ENCODE measurements around the gene SEC24B. TPM values are rescaled to one million over a fixed set of nuclear protein-coding genes. Genes with fewer than 3 reads are reported as not detected.
A peak's percentile ranks its signal among the peaks of the same experiment; 100 is the strongest.

SEC24B gene
- total RNA-seq, 1 donor from 2014 or later: 32.7 TPM

DNA sequence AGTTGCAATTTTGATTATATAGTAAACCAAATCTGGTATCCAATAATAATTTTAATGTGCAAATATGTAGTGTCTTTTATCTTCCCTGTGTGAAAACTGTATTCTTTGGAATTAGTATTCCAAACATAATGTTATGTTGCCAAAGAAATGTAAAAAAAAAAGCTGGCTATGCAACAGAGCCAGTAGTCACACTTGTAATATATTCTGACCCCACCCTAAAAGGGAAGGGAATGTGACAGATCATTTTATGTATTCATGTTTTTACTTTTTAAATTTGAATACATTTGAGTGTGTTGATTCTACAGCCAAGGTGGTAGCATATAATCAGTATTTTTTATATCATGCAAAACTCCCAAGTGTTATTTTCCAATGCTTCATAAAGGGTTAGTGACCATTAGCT is 98.6 kb downstream of the SEC24B start:
- Mint-ChIP-seq H3K27ac (ENCODE audit: unreplicated experiment) (no peak overlapping the region), H3K4me3 (ENCODE audit: unreplicated experiment) (no peak overlapping the region), H3K4me1 (ENCODE audit: low read depth) (no peaks in the 10 kb centered on the region), H3K36me3 (ENCODE audit: low read depth) (peaks cover 39% of the 10 kb centered on the region), H3K9me3 (ENCODE audit: low read depth) (peaks cover 2% of the 10 kb centered on the region), H3K27me3 (ENCODE audit: low read depth) (no peaks in the 10 kb centered on the region)
- TF ChIP-seq, protein P1, sequence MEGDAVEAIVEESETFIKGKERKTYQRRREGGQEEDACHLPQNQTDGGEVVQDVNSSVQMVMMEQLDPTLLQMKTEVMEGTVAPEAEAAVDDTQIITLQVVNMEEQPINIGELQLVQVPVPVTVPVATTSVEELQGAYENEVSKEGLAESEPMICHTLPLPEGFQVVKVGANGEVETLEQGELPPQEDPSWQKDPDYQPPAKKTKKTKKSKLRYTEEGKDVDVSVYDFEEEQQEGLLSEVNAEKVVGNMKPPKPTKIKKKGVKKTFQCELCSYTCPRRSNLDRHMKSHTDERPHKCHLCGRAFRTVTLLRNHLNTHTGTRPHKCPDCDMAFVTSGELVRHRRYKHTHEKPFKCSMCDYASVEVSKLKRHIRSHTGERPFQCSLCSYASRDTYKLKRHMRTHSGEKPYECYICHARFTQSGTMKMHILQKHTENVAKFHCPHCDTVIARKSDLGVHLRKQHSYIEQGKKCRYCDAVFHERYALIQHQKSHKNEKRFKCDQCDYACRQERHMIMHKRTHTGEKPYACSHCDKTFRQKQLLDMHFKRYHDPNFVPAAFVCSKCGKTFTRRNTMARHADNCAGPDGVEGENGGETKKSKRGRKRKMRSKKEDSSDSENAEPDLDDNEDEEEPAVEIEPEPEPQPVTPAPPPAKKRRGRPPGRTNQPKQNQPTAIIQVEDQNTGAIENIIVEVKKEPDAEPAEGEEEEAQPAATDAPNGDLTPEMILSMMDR (IDR thresholded peaks at IDR 0.05): no peak
- DNase-seq (ENCODE audit: low spot score): no peak

- Mint-ChIP-seq H3K36me3 (ENCODE audit: low read depth) (peaks cover 16% of the 10 kb centered on the region), H3K27me3 (ENCODE audit: low read depth) (no peaks in the 10 kb centered on the region), H3K4me3 (ENCODE audit: unreplicated experiment) (no peak overlapping the region), H3K4me1 (ENCODE audit: low read depth) (peaks cover 13% of the 10 kb centered on the region), H3K9me3 (ENCODE audit: low read depth) (no peaks in the 10 kb centered on the region), H3K27ac (ENCODE audit: unreplicated experiment) (no peak overlapping the region)
- no peak for DNase-seq (ENCODE audit: low spot score)
- TF ChIP-seq, protein P1 (IDR thresholded peaks at IDR 0.05): no peak
Observed at GRCh38 chr4:109545401-109545800, 111.8 kb downstream of the SEC24B start.

- TF ChIP-seq, protein P1 (IDR thresholded peaks at IDR 0.05): no peak
- H3K36me3 Mint-ChIP-seq (ENCODE audit: low read depth): peaks cover 14% of the 10 kb centered on the region
- no peak for DNase-seq (ENCODE audit: low spot score)
- no peak overlapping the region for H3K27ac Mint-ChIP-seq (ENCODE audit: unreplicated experiment)
- no peaks in the 10 kb centered on the region for H3K9me3 Mint-ChIP-seq (ENCODE audit: low read depth)
- H3K4me1 Mint-ChIP-seq (ENCODE audit: low read depth): peaks cover 13% of the 10 kb centered on the region
- no peak overlapping the region for H3K4me3 Mint-ChIP-seq (ENCODE audit: unreplicated experiment)
- no peaks in the 10 kb centered on the region for H3K27me3 Mint-ChIP-seq (ENCODE audit: low read depth)
Observed at GRCh38 chr4:109547394-109547793, 113.8 kb downstream of the SEC24B start.

DNA sequence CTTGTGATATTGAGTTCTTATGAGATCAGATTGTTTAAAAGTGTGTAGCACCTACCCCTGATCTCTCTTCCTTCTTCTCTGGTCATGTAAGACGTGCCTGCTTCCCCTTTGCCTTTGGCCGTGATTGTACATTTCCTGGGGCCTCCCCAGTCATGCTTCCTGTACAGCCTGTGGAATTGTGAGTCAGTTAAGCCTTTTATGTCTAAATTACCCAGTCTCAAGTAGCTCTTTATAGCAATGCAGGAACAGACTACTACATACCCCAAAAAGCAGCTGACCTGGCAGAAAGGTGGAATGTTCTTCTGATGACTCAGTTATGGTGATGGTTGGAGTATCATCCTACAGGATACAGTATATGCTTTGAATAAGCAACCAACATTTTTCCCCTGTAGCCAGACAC is 115.0 kb downstream of the SEC24B start:
- Mint-ChIP-seq H3K4me1 (ENCODE audit: low read depth) (peaks cover 13% of the 10 kb centered on the region), H3K27ac (ENCODE audit: unreplicated experiment) (peak overlapping the region; percentile 82), H3K9me3 (ENCODE audit: low read depth) (no peaks in the 10 kb centered on the region), H3K27me3 (ENCODE audit: low read depth) (no peaks in the 10 kb centered on the region), H3K4me3 (ENCODE audit: unreplicated experiment) (no peak overlapping the region), H3K36me3 (ENCODE audit: low read depth) (peaks cover 4% of the 10 kb centered on the region)
- TF ChIP-seq, protein P1 (IDR thresholded peaks at IDR 0.05): no peak
- no peak for DNase-seq (ENCODE audit: low spot score)

- DNase-seq (ENCODE audit: low spot score): no peak
- H3K27ac Mint-ChIP-seq (ENCODE audit: unreplicated experiment): no peak overlapping the region
- TF ChIP-seq, protein P1 (IDR thresholded peaks at IDR 0.05): no peak
- peaks cover 13% of the 10 kb centered on the region for H3K4me1 Mint-ChIP-seq (ENCODE audit: low read depth)
- no peak overlapping the region for H3K4me3 Mint-ChIP-seq (ENCODE audit: unreplicated experiment)
- H3K36me3 Mint-ChIP-seq (ENCODE audit: low read depth): peaks cover 6% of the 10 kb centered on the region
- H3K27me3 Mint-ChIP-seq (ENCODE audit: low read depth): no peaks in the 10 kb centered on the region
- H3K9me3 Mint-ChIP-seq (ENCODE audit: low read depth): no peaks in the 10 kb centered on the region
Observed at GRCh38 chr4:109552237-109552636, 118.6 kb downstream of the SEC24B start.

All from chondrocyte (in vitro differentiated cells).